Measurements from ENCODE around the gene SAMSN1.

DNA sequence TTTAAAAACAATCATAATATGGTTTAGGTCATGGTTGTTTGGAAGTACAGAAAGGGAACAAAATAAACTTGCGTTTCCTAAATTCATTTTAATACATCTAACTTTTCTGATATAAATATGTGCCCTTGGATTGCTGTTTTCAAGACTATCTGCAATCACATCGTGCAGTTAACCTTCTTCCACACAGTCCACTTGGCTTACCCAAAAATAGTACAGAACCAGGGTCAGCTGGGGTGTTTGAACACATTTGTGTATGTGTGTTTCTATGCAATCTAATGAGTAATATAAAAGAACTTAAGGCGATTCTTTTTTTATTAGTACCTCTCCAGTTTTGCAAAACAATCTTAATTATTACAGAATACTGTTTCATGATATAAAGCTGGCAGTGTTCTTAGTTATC is 19.9 kb downstream of the SAMSN1 start:
- TF ChIP-seq EZH2phosphoT487 (IDR thresholded peaks at IDR 0.05), result no peak
- no peak for TF ChIP-seq EZH2 (IDR thresholded peaks at IDR 0.05)
- TF ChIP-seq, protein P1, sequence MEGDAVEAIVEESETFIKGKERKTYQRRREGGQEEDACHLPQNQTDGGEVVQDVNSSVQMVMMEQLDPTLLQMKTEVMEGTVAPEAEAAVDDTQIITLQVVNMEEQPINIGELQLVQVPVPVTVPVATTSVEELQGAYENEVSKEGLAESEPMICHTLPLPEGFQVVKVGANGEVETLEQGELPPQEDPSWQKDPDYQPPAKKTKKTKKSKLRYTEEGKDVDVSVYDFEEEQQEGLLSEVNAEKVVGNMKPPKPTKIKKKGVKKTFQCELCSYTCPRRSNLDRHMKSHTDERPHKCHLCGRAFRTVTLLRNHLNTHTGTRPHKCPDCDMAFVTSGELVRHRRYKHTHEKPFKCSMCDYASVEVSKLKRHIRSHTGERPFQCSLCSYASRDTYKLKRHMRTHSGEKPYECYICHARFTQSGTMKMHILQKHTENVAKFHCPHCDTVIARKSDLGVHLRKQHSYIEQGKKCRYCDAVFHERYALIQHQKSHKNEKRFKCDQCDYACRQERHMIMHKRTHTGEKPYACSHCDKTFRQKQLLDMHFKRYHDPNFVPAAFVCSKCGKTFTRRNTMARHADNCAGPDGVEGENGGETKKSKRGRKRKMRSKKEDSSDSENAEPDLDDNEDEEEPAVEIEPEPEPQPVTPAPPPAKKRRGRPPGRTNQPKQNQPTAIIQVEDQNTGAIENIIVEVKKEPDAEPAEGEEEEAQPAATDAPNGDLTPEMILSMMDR (IDR thresholded peaks at IDR 0.05), result no peak
